HepG2 (cell line): ENCODE data around the gene CNNM4. TPM values are rescaled to one million over a fixed set of nuclear protein-coding genes. Genes with fewer than 3 reads are reported as not detected.
A peak's percentile ranks its signal among the peaks of the same experiment; 100 is the strongest.

Experiments
- ARNTL ChIP-seq: sonication (generic); formaldehyde crosslinking; IDR thresholded peaks from 2 replicates; pipeline ENCODE4 v1.4.0; 2020; ENCODE audit warnings: mild to moderate bottlenecking, missing genetic modification reagents
- CBX2 ChIP-seq, 2 experiments: fragments of 200-600 bp in 1 of 2; sonication (generic); formaldehyde crosslinking in 1 of 2; IDR thresholded peaks; 2 replicates each; pipeline versions ENCODE4 v1.7.0 to v1.8.1; 2018 to 2022; ENCODE audit warnings: low read depth in 2 of 2, low read length in 1 of 2, mild to moderate bottlenecking in 1 of 2, missing genetic modification reagents in 1 of 2
- CENPX ChIP-seq: sonication (generic); formaldehyde crosslinking; IDR thresholded peaks from 2 replicates; pipeline ENCODE4 v1.9.0; 2021; ENCODE audit warnings: mild to moderate bottlenecking, missing genetic modification reagents, moderate library complexity
- CHD2 ChIP-seq: IDR thresholded peaks from 2 replicates; pipeline ENCODE4 v1.6.1; 2011; ENCODE audit warnings: low read depth, low read length, improper control_type of control experiment
- PPARG ChIP-seq: conservative IDR thresholded peaks from 2 replicates; pipeline ENCODE4 v1.6.1; 2016; ENCODE audit warnings: missing biosample characterization, missing genetic modification reagents
- SNAI1 ChIP-seq: sonication (generic); formaldehyde crosslinking; IDR thresholded peaks from 2 replicates; pipeline ENCODE4 v1.5.0; 2020; ENCODE audit warnings: mild to moderate bottlenecking, missing genetic modification reagents, borderline replicate concordance
- SNAPC2 ChIP-seq: sonication (generic); formaldehyde crosslinking; IDR thresholded peaks from 2 replicates; pipeline ENCODE4 v1.8.1; 2022; ENCODE audit warnings: mild to moderate bottlenecking, missing genetic modification reagents
- SP4 ChIP-seq: sonication (generic); formaldehyde crosslinking; IDR thresholded peaks from 2 replicates; pipeline ENCODE4 v1.8.1; 2023; ENCODE audit warnings: mild to moderate bottlenecking, missing genetic modification reagents
- TOE1 ChIP-seq: sonication (generic); formaldehyde crosslinking; IDR thresholded peaks from 2 replicates; pipeline ENCODE4 v1.4.0; 2020; ENCODE audit warnings: mild to moderate bottlenecking, missing genetic modification reagents
- ZNF160 ChIP-seq: sonication (generic); formaldehyde crosslinking; IDR thresholded peaks from 2 replicates; pipeline ENCODE4 v1.8.0; 2022; ENCODE audit warnings: mild to moderate bottlenecking, inconsistent platforms, missing genetic modification reagents
- ZNF33B ChIP-seq: sonication (generic); formaldehyde crosslinking; IDR thresholded peaks from 2 replicates; pipeline ENCODE4 v1.5.1; 2020; ENCODE audit warnings: mild to moderate bottlenecking, missing genetic modification reagents
- ZNF792 ChIP-seq: IDR thresholded peaks from 2 replicates; pipeline ENCODE4 v1.6.1; 2016
- ZSCAN30 ChIP-seq: sonication (generic); formaldehyde crosslinking; IDR thresholded peaks from 2 replicates; pipeline ENCODE4 v1.5.0; 2020; ENCODE audit warnings: mild to moderate bottlenecking, missing genetic modification reagents
- polyA plus RNA-seq, 8 experiments: library from polyadenylated mRNA; depleted of rRNA in 3 of 8; stranded (reverse) in 7 of 8; unstranded in 1 of 8; fragments of >200 nt; fragmentation: Illumina TruSeq in 4 of 8; extraction: Trizol in 4 of 8; gene quantifications; 2 replicates each; pipeline versions ENCODE4 v1.2.1 to v1.2.3, GENCODE V29; 2011 to 2016; ENCODE audit warnings: low read depth in 4 of 8, missing spikeins in 1 of 8, mixed read lengths in 1 of 8; ENCODE audit not compliant: insufficient read depth in 1 of 8
- total RNA-seq, 5 experiments: library from RNA; depleted of rRNA; stranded (reverse); fragments of >200 nt; fragmentation: Illumina TruSeq; extraction: Trizol; gene quantifications; 2 replicates each; pipeline ENCODE4 v1.2.3, GENCODE V29; 2016; ENCODE audit warnings: low read depth in 1 of 5
- TF ChIP-seq, protein P1 (sequence below): sonication (generic); formaldehyde crosslinking; IDR thresholded peaks from 2 replicates; pipeline ENCODE4 v1.4.0; 2020; ENCODE audit warnings: missing genetic modification reagents, low read depth, mild to moderate bottlenecking, borderline replicate concordance
- TF ChIP-seq, protein P2 (sequence below): IDR thresholded peaks from 2 replicates; pipeline ENCODE4 v1.6.1; 2016; ENCODE audit warnings: missing biosample characterization, missing genetic modification reagents, low read depth
- TF ChIP-seq, protein P3 (sequence below): IDR thresholded peaks from 2 replicates; pipeline ENCODE4 v1.6.1; 2016
- TF ChIP-seq, protein P4 (sequence below): IDR thresholded peaks from 2 replicates; pipeline ENCODE4 v1.6.1; 2016; ENCODE audit warnings: missing compliant biosample characterization, missing genetic modification reagents, borderline replicate concordance
- TF ChIP-seq, protein P5 (sequence below): sonication (generic); formaldehyde crosslinking; conservative IDR thresholded peaks from 2 replicates; pipeline ENCODE4 v1.4.0; 2020; ENCODE audit warnings: missing genetic modification reagents
- TF ChIP-seq, protein P6 (sequence below): sonication (generic); formaldehyde crosslinking; IDR thresholded peaks from 2 replicates; pipeline ENCODE4 v1.4.0; 2020; ENCODE audit warnings: mild to moderate bottlenecking, missing genetic modification reagents, borderline replicate concordance

The CNNM4 gene
- total and polyA plus RNA-seq, 2 of the 13 experiments (the other 11 are each of a cell fraction or from before 2014, with no cell fraction given) = 5.9 to 8.4 TPM

DNA sequence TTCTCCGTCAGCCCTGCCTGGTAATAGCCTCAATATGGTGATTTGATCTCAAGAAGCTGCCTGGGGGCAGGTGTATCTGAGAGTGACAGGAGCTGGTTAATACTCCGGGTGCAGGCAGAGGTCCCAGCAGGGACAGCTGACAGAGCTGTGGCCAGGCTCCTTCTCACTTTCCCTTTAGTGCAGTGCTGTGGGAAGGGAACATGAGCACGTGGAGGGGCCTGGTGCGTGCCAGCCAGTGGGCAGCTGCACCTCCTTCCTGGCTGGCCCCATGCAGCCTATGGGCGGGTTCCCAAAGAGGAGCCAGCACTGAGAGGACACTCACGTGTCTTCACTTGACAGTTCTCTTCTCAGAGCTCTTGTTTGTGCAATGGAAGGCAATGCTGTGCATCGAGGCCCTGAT lies 9.1 kb downstream of the CNNM4 start (continued):
- TF ChIP-seq, protein P1, sequence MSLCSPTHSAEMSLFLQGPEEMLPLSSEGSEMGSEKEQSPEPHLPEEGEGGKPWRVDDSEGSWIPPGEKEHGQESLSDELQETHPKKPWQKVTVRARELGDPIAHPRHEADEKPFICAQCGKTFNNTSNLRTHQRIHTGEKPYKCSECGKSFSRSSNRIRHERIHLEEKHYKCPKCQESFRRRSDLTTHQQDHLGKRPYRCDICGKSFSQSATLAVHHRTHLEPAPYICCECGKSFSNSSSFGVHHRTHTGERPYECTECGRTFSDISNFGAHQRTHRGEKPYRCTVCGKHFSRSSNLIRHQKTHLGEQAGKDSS (CRISPR knock-in tag) = no peak
- TF ChIP-seq CHD2 (no peak), TOE1 (no peak), SNAPC2 (CRISPR knock-in tag) (no peak), ARNTL (CRISPR knock-in tag) (no peak), ZNF160 (CRISPR knock-in tag) (no peak), ZNF792 (no peak), SNAI1 (CRISPR knock-in tag) (no peak), CBX2 (IDR thresholded peaks at IDR 0.05; ENCODE audit: low read depth, low read length) (no peak), CBX2 (CRISPR knock-in tag; IDR thresholded peaks at IDR 0.05; ENCODE audit: low read depth) (no peak), SP4 (no peak), CENPX (CRISPR knock-in tag) (no peak), ZSCAN30 (CRISPR knock-in tag) (no peak), ZNF33B (CRISPR knock-in tag) (no peak), PPARG (no peak)
- TF ChIP-seq, protein P2, sequence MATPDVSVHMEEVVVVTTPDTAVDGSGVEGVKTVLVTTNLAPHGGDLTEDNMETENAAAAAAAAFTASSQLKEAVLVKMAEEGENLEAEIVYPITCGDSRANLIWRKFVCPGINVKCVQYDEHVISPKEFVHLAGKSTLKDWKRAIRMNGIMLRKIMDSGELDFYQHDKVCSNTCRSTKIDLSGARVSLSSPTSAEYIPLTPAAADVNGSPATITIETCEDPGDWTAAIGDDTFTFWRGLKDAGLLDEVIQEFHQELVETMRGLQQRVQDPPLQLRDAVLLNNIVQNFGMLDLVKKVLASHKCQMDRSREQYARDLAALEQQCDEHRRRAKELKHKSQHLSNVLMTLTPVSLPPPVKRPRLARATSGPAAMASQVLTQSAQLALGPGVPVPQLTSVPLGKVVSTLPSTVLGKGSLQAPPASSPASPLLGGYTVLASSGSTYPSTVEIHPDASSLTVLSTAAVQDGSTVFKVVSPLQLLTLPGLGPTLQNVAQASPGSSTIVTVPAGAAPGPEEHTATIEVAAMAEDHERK (CRISPR knock-in tag) = no peak
- TF ChIP-seq, protein P3, sequence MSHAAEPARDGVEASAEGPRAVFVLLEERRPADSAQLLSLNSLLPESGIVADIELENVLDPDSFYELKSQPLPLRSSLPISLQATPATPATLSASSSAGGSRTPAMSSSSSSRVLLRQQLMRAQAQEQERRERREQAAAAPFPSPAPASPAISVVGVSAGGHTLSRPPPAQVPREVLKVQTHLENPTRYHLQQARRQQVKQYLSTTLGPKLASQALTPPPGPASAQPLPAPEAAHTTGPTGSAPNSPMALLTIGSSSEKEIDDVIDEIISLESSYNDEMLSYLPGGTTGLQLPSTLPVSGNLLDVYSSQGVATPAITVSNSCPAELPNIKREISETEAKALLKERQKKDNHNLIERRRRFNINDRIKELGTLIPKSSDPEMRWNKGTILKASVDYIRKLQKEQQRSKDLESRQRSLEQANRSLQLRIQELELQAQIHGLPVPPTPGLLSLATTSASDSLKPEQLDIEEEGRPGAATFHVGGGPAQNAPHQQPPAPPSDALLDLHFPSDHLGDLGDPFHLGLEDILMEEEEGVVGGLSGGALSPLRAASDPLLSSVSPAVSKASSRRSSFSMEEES (CRISPR knock-in tag) = no peak
- TF ChIP-seq, protein P4, sequence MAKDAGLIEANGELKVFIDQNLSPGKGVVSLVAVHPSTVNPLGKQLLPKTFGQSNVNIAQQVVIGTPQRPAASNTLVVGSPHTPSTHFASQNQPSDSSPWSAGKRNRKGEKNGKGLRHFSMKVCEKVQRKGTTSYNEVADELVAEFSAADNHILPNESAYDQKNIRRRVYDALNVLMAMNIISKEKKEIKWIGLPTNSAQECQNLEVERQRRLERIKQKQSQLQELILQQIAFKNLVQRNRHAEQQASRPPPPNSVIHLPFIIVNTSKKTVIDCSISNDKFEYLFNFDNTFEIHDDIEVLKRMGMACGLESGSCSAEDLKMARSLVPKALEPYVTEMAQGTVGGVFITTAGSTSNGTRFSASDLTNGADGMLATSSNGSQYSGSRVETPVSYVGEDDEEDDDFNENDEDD (CRISPR knock-in tag) = 0 out of 2 replicates have a peak, but pooled peaks have one; percentile 8
- TF ChIP-seq, protein P5, sequence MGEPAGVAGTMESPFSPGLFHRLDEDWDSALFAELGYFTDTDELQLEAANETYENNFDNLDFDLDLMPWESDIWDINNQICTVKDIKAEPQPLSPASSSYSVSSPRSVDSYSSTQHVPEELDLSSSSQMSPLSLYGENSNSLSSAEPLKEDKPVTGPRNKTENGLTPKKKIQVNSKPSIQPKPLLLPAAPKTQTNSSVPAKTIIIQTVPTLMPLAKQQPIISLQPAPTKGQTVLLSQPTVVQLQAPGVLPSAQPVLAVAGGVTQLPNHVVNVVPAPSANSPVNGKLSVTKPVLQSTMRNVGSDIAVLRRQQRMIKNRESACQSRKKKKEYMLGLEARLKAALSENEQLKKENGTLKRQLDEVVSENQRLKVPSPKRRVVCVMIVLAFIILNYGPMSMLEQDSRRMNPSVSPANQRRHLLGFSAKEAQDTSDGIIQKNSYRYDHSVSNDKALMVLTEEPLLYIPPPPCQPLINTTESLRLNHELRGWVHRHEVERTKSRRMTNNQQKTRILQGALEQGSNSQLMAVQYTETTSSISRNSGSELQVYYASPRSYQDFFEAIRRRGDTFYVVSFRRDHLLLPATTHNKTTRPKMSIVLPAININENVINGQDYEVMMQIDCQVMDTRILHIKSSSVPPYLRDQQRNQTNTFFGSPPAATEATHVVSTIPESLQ (CRISPR knock-in tag) = no peak
- TF ChIP-seq, protein P6, sequence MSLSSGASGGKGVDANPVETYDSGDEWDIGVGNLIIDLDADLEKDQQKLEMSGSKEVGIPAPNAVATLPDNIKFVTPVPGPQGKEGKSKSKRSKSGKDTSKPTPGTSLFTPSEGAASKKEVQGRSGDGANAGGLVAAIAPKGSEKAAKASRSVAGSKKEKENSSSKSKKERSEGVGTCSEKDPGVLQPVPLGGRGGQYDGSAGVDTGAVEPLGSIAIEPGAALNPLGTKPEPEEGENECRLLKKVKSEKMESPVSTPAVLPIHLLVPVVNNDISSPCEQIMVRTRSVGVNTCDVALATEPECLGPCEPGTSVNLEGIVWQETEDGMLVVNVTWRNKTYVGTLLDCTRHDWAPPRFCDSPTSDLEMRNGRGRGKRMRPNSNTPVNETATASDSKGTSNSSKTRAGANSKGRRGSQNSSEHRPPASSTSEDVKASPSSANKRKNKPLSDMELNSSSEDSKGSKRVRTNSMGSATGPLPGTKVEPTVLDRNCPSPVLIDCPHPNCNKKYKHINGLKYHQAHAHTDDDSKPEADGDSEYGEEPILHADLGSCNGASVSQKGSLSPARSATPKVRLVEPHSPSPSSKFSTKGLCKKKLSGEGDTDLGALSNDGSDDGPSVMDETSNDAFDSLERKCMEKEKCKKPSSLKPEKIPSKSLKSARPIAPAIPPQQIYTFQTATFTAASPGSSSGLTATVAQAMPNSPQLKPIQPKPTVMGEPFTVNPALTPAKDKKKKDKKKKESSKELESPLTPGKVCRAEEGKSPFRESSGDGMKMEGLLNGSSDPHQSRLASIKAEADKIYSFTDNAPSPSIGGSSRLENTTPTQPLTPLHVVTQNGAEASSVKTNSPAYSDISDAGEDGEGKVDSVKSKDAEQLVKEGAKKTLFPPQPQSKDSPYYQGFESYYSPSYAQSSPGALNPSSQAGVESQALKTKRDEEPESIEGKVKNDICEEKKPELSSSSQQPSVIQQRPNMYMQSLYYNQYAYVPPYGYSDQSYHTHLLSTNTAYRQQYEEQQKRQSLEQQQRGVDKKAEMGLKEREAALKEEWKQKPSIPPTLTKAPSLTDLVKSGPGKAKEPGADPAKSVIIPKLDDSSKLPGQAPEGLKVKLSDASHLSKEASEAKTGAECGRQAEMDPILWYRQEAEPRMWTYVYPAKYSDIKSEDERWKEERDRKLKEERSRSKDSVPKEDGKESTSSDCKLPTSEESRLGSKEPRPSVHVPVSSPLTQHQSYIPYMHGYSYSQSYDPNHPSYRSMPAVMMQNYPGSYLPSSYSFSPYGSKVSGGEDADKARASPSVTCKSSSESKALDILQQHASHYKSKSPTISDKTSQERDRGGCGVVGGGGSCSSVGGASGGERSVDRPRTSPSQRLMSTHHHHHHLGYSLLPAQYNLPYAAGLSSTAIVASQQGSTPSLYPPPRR (CRISPR knock-in tag) = no peak
